ENCODE results near the gene CASP10. TPM values are rescaled to one million over a fixed set of nuclear protein-coding genes. Genes with fewer than 3 reads are reported as not detected.
"Not testable (repeated sequence)": the region's sequence is repeated elsewhere in the genome, so short reads cannot be mapped to it uniquely, and the experiment has no call there.

Gene CASP10
- 10 to 100 TPM; 15.7 to 17.4 TPM for total RNA-seq

DNA sequence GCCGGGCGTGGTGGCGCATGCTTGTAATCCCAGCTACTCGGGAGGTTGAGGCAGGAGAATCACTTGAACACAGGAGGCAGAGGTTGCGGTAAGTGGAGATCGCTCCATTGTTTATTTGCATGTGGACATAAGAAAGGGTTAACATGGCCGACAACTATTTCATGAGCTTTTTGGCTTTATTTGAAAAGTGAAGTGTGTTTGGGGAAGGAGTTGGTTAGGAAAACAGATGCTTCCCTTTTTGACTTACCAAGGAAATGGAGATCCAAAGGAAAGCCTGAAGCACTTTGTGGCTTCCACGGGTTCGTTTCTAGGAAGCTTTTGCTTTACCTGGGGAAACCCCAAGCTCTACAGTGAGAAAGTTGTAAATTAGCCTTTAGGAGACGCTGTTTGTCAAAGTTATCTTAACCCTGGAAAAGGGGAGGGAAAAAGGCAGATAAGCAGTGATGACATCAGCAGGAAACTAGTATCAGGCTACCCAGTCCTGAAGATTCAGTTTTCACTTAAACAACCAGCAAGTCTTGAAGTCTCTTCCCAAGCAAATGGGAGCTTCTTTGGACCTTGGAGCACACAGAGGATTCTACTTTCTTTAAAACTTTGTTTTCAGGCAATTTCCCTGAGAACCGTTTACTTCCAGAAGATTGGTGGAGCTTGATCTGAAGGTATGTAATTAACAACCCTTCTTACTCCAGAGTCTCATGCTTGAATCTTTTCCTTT is at the start of gene CASP10:
Gene CASP10, plus strand, starts transcription at position 492 of the 715 bp plus-strand sequence. CDS start 2,637 bp downstream, outside the sequence.
- H3K36me3 Mint-ChIP-seq (ENCODE audit: insufficient read depth in 2 of 2): peaks cover 6 to 8% of the 10 kb centered on the region in 2 donors
- H3K4me3 Mint-ChIP-seq: peak within 1 kb of the TSS; percentile 91 to 97
- H3K9me3 Mint-ChIP-seq: no peaks in the 10 kb centered on the region
- H3K4me1 Mint-ChIP-seq (ENCODE audit: low read depth): peaks cover 64% of the 10 kb centered on the region
- H3K27me3 Mint-ChIP-seq (ENCODE audit: low read depth): no peaks in the 10 kb centered on the region
- peak within 1 kb of the TSS; percentile 97 for H3K27ac Mint-ChIP-seq
- ATAC-seq (replicated peaks in 1 of 2): peak; percentile 37 to 53
- DNase-seq: peak in 1 of 2 donors; percentile 28

DNA sequence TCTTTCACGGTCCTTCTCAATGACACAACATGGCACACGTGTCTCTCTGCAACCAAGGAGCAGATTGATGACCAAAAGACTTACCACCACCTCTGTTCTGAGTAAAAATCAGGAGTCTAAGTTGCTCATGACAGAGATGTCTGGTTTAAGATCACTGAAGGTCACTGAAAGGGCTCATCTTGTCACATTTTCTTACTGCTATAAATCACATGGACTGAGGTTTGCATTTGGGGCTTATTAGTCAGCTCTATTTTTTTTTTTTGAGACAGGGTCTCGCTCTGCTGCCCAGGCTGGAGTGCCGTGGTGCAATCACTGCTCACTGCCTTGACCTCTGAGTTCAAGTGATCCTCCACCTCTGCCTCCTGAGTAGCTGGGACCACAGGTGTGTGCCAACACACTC is 47.6 kb upstream of the CASP10 start:
- no peaks in the 10 kb centered on the region for H3K9me3 Mint-ChIP-seq
- H3K36me3 Mint-ChIP-seq (ENCODE audit: insufficient read depth in 2 of 2): peaks cover 45 to 71% of the 10 kb centered on the region in 2 donors
- no peaks in the 10 kb centered on the region for H3K27me3 Mint-ChIP-seq (ENCODE audit: low read depth)
- H3K4me3 Mint-ChIP-seq: peak overlapping the region; percentile 51 to 81
- no peak for DNase-seq
- ATAC-seq (replicated peaks in 1 of 2): peak in 1 of 2 donors; percentile 26
- peak overlapping the region; percentile 93 for H3K27ac Mint-ChIP-seq
- H3K4me1 Mint-ChIP-seq (ENCODE audit: low read depth): peaks cover 76% of the 10 kb centered on the region

- ATAC-seq (replicated peaks in 1 of 2): no peak
- peaks cover 76% of the 10 kb centered on the region for H3K4me1 Mint-ChIP-seq (ENCODE audit: low read depth)
- H3K27me3 Mint-ChIP-seq (ENCODE audit: low read depth): no peaks in the 10 kb centered on the region
- DNase-seq: no peak
- H3K9me3 Mint-ChIP-seq: no peaks in the 10 kb centered on the region
- H3K27ac Mint-ChIP-seq: peak overlapping the region; percentile 93
- peak overlapping the region in 1 of 2 donors; percentile 81 for H3K4me3 Mint-ChIP-seq
- H3K36me3 Mint-ChIP-seq (ENCODE audit: insufficient read depth in 2 of 2): peaks cover 41 to 67% of the 10 kb centered on the region in 2 donors
These were observed 46.0 kb upstream of the CASP10 start for GRCh38 chr2:201136889-201137321.

DNA sequence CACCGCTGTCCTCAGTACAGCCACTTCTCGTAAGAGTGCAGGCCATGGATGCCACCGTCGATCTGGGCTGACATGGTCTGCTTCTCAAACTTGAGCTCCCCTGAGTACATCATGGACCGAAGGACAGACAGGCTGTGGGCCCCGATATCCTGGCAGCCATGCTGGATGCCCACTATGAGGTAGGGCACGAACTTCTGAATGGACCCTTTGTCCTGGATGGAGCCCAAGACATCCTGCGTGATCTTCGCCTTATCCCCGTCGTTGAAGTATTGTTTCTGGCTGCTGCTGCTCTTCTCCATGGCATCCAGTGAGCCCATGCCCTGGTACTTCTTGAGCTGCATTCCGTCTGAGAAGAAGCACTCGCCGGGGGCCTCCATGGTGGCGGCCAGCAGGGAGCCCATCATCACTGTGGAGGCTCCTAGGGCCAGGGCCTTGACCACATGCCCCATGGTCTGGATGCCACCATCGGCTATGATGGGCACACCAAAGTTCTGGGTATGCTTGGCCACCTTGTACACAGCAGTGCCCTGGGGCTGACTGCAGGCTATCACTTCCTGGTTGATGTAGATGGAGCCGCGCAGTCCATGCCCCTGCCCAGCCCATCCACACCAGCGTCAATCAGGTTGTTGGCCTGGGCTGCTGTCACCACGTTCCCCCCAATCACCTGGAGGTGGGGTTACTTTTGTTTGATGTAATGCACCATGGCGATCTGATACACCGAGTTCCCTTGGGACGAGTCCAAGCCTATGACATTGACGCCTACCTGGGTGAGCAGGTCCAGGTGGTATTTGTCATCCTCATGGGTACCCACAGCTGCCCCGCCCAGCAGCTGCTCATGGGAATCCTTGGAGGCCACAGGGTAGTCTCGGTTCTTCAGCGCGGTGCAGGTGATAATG is 45.2 kb upstream of the CASP10 start:
- no peak overlapping the region for H3K27ac Mint-ChIP-seq
- H3K9me3 Mint-ChIP-seq: no peaks in the 10 kb centered on the region
- H3K36me3 Mint-ChIP-seq (ENCODE audit: insufficient read depth in 2 of 2): peaks cover 34 to 63% of the 10 kb centered on the region in 2 donors
- peaks cover 70% of the 10 kb centered on the region for H3K4me1 Mint-ChIP-seq (ENCODE audit: low read depth)
- no peak overlapping the region for H3K4me3 Mint-ChIP-seq
- DNase-seq: no peak
- no peaks in the 10 kb centered on the region for H3K27me3 Mint-ChIP-seq (ENCODE audit: low read depth)
- ATAC-seq (replicated peaks in 1 of 2): no peak

GRCh38 chr2:201138401-201138970 is 44.5 kb upstream of the CASP10 start:
- no peaks in the 10 kb centered on the region for H3K27me3 Mint-ChIP-seq (ENCODE audit: low read depth)
- DNase-seq (no peak), ATAC-seq (replicated peaks in 1 of 2) (no peak)
- H3K4me3 Mint-ChIP-seq: peak overlapping the region in 1 of 2 donors; percentile 9
- peaks cover 27 to 58% of the 10 kb centered on the region in 2 donors for H3K36me3 Mint-ChIP-seq (ENCODE audit: insufficient read depth in 2 of 2)
- peak overlapping the region; percentile 82 for H3K27ac Mint-ChIP-seq
- peaks cover 63% of the 10 kb centered on the region for H3K4me1 Mint-ChIP-seq (ENCODE audit: low read depth)
- no peaks in the 10 kb centered on the region for H3K9me3 Mint-ChIP-seq

GRCh38 chr2:201138986-201139781 is 43.8 kb upstream of the CASP10 start:
- not testable (repeated sequence) for H3K27me3 Mint-ChIP-seq (ENCODE audit: low read depth); ATAC-seq (replicated peaks in 1 of 2); DNase-seq; H3K9me3 Mint-ChIP-seq
- peak overlapping the region; percentile 5 to 9 for H3K4me3 Mint-ChIP-seq
- H3K36me3 Mint-ChIP-seq (ENCODE audit: insufficient read depth in 2 of 2): peaks cover 27 to 52% of the 10 kb centered on the region in 2 donors
- peak overlapping the region; percentile 82 for H3K27ac Mint-ChIP-seq
- H3K4me1 Mint-ChIP-seq (ENCODE audit: low read depth): peaks cover 56% of the 10 kb centered on the region

- H3K27me3 Mint-ChIP-seq (ENCODE audit: low read depth): no peaks in the 10 kb centered on the region
- no peaks in the 10 kb centered on the region for H3K9me3 Mint-ChIP-seq
- peaks cover 52% of the 10 kb centered on the region for H3K4me1 Mint-ChIP-seq (ENCODE audit: low read depth)
- ATAC-seq (replicated peaks in 1 of 2) (no peak), DNase-seq (no peak)
- no peak overlapping the region for H3K4me3 Mint-ChIP-seq
- H3K27ac Mint-ChIP-seq: peak overlapping the region; percentile 89
- H3K36me3 Mint-ChIP-seq (ENCODE audit: insufficient read depth in 2 of 2): peaks cover 27 to 50% of the 10 kb centered on the region in 2 donors
These were observed 42.9 kb upstream of the CASP10 start for GRCh38 chr2:201139836-201140604.

- peak in 1 of 2 donors; percentile 27 for ATAC-seq (replicated peaks in 1 of 2)
- no peak for DNase-seq
- peaks cover 11 to 39% of the 10 kb centered on the region in 2 donors for H3K36me3 Mint-ChIP-seq (ENCODE audit: insufficient read depth in 2 of 2)
- no peaks in the 10 kb centered on the region for H3K27me3 Mint-ChIP-seq (ENCODE audit: low read depth)
- H3K4me3 Mint-ChIP-seq: no peak overlapping the region
- H3K4me1 Mint-ChIP-seq (ENCODE audit: low read depth): peaks cover 34% of the 10 kb centered on the region
- no peaks in the 10 kb centered on the region for H3K9me3 Mint-ChIP-seq
- peak overlapping the region; percentile 60 for H3K27ac Mint-ChIP-seq
These were observed 38.6 kb upstream of the CASP10 start for GRCh38 chr2:201144101-201145051.

DNA sequence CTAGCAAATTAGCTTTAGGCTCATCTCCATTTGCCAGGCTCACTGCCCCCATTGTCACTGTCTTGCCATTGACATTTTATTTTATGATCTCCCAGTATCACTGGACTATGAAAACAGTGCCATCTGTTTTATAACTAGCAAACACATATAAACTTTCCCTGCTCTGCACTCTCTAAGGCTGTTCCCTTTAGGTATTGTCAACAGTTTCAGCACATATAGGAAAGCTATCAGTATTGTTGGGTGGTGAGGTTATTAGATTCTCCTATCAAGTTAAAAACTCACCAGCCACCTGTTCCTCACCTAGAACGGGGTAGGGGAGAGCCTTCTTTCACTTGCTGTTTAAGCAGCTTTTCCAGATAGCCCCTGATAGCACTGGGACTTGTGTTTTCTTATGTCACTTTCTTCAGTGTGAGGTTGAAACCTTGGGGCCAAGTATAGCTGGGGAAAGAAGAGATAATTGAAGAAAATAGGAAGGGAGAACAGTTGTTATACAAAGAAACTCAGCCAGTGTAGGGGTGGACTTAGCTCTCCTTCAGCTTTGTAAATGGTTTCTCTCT is 34.4 kb upstream of the CASP10 start:
- ATAC-seq (replicated peaks in 1 of 2) (peak in 1 of 2 donors; percentile 3), DNase-seq (no peak)
- no peaks in the 10 kb centered on the region for H3K9me3 Mint-ChIP-seq
- H3K36me3 Mint-ChIP-seq (ENCODE audit: insufficient read depth in 2 of 2): peaks cover 20 to 53% of the 10 kb centered on the region in 2 donors
- no peaks in the 10 kb centered on the region for H3K27me3 Mint-ChIP-seq (ENCODE audit: low read depth)
- H3K4me3 Mint-ChIP-seq: no peak overlapping the region
- H3K27ac Mint-ChIP-seq: peak overlapping the region; percentile 83
- peaks cover 43% of the 10 kb centered on the region for H3K4me1 Mint-ChIP-seq (ENCODE audit: low read depth)

DNA sequence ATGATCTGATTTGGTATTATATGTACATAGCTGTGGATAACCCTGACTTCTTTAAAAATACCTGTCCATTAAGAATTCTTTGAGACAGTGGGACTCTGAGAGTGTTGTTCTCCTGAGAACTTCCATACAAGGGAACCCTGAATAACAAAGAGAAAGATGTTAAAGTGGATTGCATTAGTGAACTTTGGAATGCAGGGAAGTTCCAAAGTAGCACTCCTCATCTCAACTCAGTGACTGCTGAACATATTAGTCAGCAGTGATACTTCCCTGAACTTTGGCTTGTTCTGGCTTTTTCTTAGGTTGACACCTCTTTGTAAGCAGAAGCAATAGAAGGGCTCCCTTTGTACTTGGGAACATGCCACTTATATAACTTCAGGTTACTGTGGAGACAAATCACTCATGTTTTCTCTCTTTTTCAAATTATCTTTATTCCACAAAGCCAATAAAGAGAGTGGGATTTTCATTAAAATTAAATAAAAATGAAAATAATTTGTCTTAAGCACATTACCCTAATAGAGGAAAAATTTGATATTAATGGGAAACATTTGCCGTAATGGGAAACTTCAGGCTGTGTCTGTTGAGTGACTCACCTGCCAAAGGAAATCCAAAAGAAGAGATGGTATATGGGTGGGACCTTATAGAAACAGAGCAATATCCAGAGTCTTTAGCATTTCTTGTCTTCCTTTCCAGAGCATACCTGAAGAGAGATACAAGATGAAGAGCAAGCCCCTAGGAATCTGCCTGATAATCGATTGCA is 33.7 kb upstream of the CASP10 start:
- Mint-ChIP-seq H3K4me3 (no peak overlapping the region), H3K36me3 (ENCODE audit: insufficient read depth in 2 of 2) (peaks cover 20 to 53% of the 10 kb centered on the region in 2 donors), H3K9me3 (no peaks in the 10 kb centered on the region), H3K27me3 (ENCODE audit: low read depth) (no peaks in the 10 kb centered on the region), H3K27ac (peak overlapping the region; percentile 96), H3K4me1 (ENCODE audit: low read depth) (peaks cover 45% of the 10 kb centered on the region)
- ATAC-seq (replicated peaks in 1 of 2) (no peak), DNase-seq (no peak)

Data from activated T-cell treated with anti-CD3 and anti-CD28 coated beads, Interleukin-2, amount 50 U/mL, for 72 hours (primary cell).